Endodermal cell (in vitro differentiated cells): ENCODE data around the gene RNF126. TPM values are rescaled to one million over a fixed set of nuclear protein-coding genes. Genes with fewer than 3 reads are reported as not detected.

Experiments
- DNase-seq: peaks from one replicate; pipeline ENCODE4 v3.0.0-alpha.2; 2017
- H3K27ac ChIP-seq: 2 replicates; pipeline ENCODE4 v1.5.1; 2013; ENCODE audit warnings: mild to moderate bottlenecking, low read depth, low read length, moderate library complexity
- H3K27me3 ChIP-seq: 2 replicates; pipeline ENCODE4 v1.6.1; 2013; ENCODE audit warnings: mild to moderate bottlenecking, low read length, moderate library complexity; ENCODE audit not compliant: insufficient read depth, control insufficient read depth, poor library complexity, severe bottlenecking
- H3K36me3 ChIP-seq: 2 replicates; pipeline ENCODE4 v1.7.0; 2013; ENCODE audit warnings: mild to moderate bottlenecking, low read length, moderate library complexity; ENCODE audit not compliant: control insufficient read depth, insufficient read depth
- H3K4me1 ChIP-seq: one replicate; pipeline ENCODE4 v1.7.0; 2013; ENCODE audit warnings: low read length; ENCODE audit not compliant: control insufficient read depth, insufficient read depth
- H3K4me3 ChIP-seq: 2 replicates; pipeline ENCODE4 v1.5.1; 2013; ENCODE audit warnings: mild to moderate bottlenecking, low read length, moderate library complexity
- H3K9ac ChIP-seq: 2 replicates; pipeline ENCODE4 v1.6.1; 2013; ENCODE audit warnings: mild to moderate bottlenecking, low read length, moderate library complexity; ENCODE audit not compliant: poor library complexity, severe bottlenecking; ENCODE audit errors: extremely low read depth
- H3K9me3 ChIP-seq: 2 replicates; pipeline ENCODE4 v1.6.1; 2013; ENCODE audit warnings: mild to moderate bottlenecking, low read length, moderate library complexity; ENCODE audit not compliant: control insufficient read depth
- H3K27ac Mint-ChIP-seq: 2 replicates; pipeline ENCODE4 v1.8.0; 2020; ENCODE audit warnings: mixed read lengths
- H3K27me3 Mint-ChIP-seq: 2 replicates; pipeline ENCODE4 v1.8.0; 2021; ENCODE audit warnings: mild to moderate bottlenecking, mixed read lengths; ENCODE audit not compliant: insufficient read depth
- H3K36me3 Mint-ChIP-seq: 2 replicates; pipeline ENCODE4 v1.8.0; 2020; ENCODE audit warnings: low read depth, mixed read lengths
- H3K4me1 Mint-ChIP-seq: 2 replicates; pipeline ENCODE4 v1.8.0; 2020; ENCODE audit warnings: mixed read lengths
- H3K4me3 Mint-ChIP-seq: 2 replicates; pipeline ENCODE4 v1.8.0; 2020; ENCODE audit warnings: mild to moderate bottlenecking, moderate library complexity, mixed read lengths
- H3K9me3 Mint-ChIP-seq: 2 replicates; pipeline ENCODE4 v1.8.0; 2020; ENCODE audit warnings: mild to moderate bottlenecking, mixed read lengths
- CTCF ChIP-seq: fragments of 200-600 bp; sonication (generic); conservative IDR thresholded peaks from 2 replicates; pipeline ENCODE4 v1.5.0; 2021; ENCODE audit warnings: antibody characterized with exemption, mild to moderate bottlenecking
- WGBS, 2 experiments: methylation state at CpG; one replicate each; pipeline versions ENCODE4 v1.1.5 to v1.1.7; 2013; ENCODE audit warnings: missing lambda C conversion rate in 2 of 2, mixed read lengths in 1 of 2; ENCODE audit not compliant: insufficient coverage in 1 of 2, insufficient read length in 1 of 2; 5-methylcytosine and 5-hydroxymethylcytosine counted together
- total RNA-seq, 2 donors: library from RNA; stranded (reverse); fragmentation: NEBNext Ultra II Directional in 1 of 2; extraction: Animal tissue kit (Norgen Biotek cat#: 25700) in 1 of 2; gene quantifications; 2 replicates in 1 of 2; 3 replicates in 1 of 2; pipeline ENCODE4 v1.2.1, GENCODE V29; 2021

Gene RNF126
- total RNA-seq, 2 donors from 2014 or later = 49.1 to 66.4 TPM

DNA sequence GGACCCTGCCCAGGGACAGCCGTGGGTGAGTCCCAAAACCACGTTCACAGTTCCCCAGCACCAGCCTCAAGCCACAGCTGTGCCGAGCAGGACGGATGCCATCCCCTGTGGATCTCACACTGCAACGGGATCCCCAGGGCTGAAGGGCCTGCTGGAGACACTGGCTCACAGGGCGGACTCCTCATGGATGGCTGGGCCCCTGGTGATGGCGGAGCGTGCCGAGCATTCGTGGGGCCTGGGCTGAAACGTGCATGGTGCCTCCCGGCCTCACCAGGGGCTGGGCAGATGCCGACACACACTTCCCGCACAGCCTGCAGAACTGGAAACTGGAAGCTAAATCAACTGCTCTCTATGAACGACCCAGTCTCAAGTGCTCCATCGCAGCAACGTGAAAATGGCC is 9.6 kb downstream of the RNF126 start:
- Histone ChIP-seq H3K9me3 (no peaks in the 10 kb centered on the region), H3K9ac (no peak overlapping the region), H3K36me3 (peaks cover 15% of the 10 kb centered on the region), H3K4me1 (no peaks in the 10 kb centered on the region), H3K27ac (no peak overlapping the region), H3K4me3 (no peak overlapping the region), H3K27me3 (no peaks in the 10 kb centered on the region)
- no peaks in the 10 kb centered on the region for H3K9me3 Mint-ChIP-seq
- H3K4me1 Mint-ChIP-seq = no peaks in the 10 kb centered on the region
- no peak for DNase-seq
- 96 to 97% methylated on average over 13 to 17 of the region's 17 CpGs for WGBS, 2 experiments
- no peaks in the 10 kb centered on the region for H3K27me3 Mint-ChIP-seq
- peaks cover 11% of the 10 kb centered on the region for H3K36me3 Mint-ChIP-seq
- TF ChIP-seq CTCF = no peak
- H3K4me3 Mint-ChIP-seq = no peak overlapping the region
- peak overlapping the region; percentile 30 for H3K27ac Mint-ChIP-seq

DNA sequence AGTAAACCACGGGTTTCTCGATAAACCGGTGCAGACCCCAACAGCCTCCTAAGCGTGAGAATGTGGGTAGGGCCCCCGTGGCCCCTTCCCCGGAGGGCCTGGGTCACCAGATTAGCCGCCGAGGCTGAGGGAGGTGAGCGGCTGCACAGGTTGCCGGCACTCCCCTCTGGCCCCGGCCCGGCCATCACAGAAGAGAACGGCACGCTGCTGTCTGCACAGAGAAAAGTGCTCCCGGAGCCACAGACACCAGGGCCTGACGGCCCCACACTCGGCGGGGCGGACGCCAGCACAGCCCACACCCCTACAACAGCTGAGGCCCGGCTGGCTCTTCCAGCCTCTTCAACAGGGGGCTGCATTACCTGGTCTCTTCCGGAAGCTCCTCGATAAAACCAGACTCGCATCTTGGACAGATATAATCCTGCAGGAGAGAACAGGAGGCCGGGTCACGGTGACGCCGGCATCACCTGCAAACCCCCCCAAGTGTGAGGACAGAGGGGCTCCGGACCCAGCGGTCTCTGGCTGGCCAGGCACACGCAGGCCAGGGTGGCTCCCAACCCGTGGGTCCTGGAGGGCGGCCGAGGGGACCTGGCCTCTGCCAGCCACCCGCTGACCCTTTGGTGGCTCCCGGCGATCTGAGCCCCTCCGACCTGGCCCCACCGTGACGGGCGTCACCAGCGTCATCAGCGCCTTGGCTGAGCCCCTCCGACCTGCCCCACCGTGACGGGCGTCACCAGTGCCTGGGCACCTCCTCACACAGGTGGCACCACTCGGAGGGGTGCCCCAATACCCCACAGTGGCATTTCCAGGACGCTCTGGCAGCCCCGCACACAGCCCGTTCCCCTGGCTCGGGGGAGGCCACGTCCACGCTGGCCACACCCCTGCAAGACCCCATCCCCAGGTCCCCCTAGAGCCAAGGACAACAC is 10.3 kb downstream of the RNF126 start:
- no peak for DNase-seq
- Histone ChIP-seq H3K9ac (no peak overlapping the region), H3K36me3 (peaks cover 15% of the 10 kb centered on the region), H3K27me3 (no peaks in the 10 kb centered on the region), H3K27ac (no peak overlapping the region), H3K4me3 (no peak overlapping the region), H3K4me1 (no peaks in the 10 kb centered on the region), H3K9me3 (no peaks in the 10 kb centered on the region)
- no peak for TF ChIP-seq CTCF
- 94% methylated on average over 37 to 54 of the region's 54 CpGs for whole genome bisulfite sequencing, 2 experiments
- Mint-ChIP-seq H3K36me3 (peaks cover 11% of the 10 kb centered on the region), H3K4me1 (no peaks in the 10 kb centered on the region), H3K9me3 (no peaks in the 10 kb centered on the region), H3K27ac (no peak overlapping the region), H3K4me3 (no peak overlapping the region), H3K27me3 (no peaks in the 10 kb centered on the region)

GRCh38 chr19:651991-652390 is 11.0 kb downstream of the RNF126 start:
- H3K9me3 ChIP-seq = no peaks in the 10 kb centered on the region
- TF ChIP-seq CTCF = no peak
- Mint-ChIP-seq H3K4me3 (no peak overlapping the region), H3K27me3 (no peaks in the 10 kb centered on the region), H3K4me1 (no peaks in the 10 kb centered on the region), H3K27ac (no peak overlapping the region), H3K36me3 (peaks cover 11% of the 10 kb centered on the region), H3K9me3 (no peaks in the 10 kb centered on the region)
- no peak overlapping the region for H3K9ac ChIP-seq
- DNase-seq = no peak
- H3K27ac ChIP-seq = no peak overlapping the region
- 92 to 95% methylated on average over 10 to 24 of the region's 24 CpGs for WGBS, 2 experiments
- peaks cover 15% of the 10 kb centered on the region for H3K36me3 ChIP-seq
- no peaks in the 10 kb centered on the region for H3K27me3 ChIP-seq
- no peaks in the 10 kb centered on the region for H3K4me1 ChIP-seq
- H3K4me3 ChIP-seq = no peak overlapping the region
